ENCODE measurements around the gene METAP1D.

METAP1D gene

DNA sequence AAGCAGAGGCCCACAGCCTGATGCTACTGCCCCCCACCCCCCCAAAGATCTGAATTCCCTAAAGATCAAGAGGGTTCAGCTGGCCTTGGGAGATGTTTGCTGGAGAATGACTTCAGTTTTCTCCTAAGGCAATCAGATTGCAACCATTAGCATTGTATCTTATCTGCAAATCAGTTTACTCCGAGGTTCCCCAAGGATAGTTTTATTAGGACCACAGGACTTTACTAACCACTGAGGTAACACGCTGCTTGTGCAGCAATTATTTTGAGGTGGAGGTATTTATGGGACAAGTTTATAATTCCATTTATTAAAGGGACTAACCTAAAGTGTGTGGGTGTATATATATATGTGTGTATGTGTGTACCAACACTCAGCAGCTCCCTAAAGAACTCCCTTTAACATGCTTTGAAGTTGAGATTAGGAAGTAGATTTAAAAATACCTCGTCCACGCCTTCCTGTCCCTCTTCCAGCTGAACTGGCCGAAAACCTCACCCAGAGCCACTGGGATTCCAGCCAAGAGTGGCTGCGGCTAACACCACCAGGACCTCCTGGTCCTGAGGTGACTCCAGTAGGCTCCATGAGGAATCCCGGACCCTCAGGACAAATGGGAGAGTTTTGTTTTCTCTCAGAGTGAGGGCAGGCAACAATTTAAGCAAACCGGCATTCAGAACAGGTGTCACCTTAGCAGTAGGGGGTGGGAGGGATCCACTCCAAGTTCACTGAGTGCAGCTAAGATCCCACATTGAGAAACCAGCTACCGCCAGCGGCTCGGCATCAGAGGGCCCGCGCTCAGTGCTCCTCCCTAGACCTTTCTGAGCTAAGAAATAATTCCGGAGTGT, 82.6 kb downstream of the METAP1D start:
- DNase-seq: no peak

DNA sequence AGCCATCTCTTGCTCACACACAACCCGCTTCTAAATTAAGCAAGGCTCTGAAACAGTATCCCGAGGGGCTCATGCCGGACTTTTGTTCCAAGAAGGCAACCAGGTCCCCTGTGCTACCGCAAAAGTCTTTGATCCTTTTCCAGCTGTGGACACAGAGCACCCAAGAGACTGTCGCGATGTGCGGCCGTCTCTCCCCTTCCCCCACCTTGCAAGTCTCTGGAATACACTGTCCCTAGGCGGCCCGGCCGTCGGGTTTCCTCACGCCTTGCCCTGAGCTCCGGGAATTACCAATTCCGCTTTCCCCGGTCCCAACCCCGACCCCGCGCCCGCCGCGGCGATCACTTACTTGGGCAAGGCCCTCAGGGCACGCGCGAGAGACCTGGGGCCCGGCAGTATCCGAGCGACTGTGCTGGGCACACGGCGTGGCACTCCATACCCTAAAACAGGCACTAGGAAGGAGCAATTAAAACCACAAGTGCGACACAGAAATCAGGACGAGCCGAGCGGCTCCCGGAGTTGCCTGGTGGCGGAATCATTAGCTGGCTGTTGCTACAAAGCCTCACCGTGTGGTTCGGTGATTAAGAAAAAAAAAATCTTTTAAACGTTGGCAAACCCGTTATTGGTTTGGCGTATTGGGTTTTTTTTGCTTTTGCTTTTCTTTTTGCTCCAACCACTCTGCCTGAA, 83.3 kb downstream of the METAP1D start:
- DNase-seq: no peak

DNA sequence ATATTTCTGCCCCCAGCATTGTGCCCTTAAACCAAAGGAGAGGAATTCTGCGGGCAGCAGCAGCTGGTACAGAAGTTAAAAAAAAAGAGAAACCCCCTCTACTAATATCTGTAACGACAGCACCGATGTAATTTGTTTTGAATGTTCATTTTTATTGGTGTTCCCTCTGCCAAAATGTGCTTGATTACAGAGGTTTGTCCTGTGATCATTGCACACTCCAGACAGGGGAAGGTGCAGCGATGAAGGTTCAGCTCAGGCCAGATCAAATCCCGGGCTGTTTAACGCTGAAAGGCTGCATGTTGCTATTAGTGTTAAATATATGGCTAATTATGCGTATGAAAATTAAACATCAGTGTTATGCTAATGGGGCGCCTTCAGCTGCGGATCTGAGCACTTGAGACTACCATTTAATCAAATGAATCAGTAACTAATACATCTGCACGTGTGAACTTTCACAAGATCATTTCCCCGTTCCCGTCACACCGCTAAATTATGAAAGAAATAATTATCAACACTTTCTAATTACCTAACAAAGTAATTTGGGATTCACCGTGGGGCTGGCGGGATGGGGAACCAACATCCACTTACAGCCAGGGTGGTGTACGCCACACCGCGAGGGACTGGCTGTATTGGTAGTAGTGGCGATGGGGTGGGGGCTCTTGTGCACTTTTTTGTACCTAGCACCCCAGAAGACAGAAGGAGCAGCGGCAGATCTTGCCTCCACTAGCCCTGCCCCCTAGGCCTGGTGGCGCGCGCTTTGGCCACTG, 84.1 kb downstream of the METAP1D start:
- no peak for DNase-seq

DNA sequence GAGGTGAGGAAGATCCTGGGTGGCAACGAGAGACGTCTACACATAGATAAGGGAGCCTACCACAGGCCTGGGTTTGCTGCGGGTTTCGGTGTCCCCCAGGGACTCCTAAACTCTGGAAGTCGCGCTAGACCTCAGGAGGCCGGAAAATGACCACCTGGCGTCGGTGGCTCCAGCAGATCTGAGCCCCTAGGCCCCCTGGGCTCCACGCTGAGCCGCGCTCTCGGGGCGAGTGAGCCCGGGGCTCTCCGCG, 84.6 kb downstream of the METAP1D start:
- DNase-seq: no peak

DNA sequence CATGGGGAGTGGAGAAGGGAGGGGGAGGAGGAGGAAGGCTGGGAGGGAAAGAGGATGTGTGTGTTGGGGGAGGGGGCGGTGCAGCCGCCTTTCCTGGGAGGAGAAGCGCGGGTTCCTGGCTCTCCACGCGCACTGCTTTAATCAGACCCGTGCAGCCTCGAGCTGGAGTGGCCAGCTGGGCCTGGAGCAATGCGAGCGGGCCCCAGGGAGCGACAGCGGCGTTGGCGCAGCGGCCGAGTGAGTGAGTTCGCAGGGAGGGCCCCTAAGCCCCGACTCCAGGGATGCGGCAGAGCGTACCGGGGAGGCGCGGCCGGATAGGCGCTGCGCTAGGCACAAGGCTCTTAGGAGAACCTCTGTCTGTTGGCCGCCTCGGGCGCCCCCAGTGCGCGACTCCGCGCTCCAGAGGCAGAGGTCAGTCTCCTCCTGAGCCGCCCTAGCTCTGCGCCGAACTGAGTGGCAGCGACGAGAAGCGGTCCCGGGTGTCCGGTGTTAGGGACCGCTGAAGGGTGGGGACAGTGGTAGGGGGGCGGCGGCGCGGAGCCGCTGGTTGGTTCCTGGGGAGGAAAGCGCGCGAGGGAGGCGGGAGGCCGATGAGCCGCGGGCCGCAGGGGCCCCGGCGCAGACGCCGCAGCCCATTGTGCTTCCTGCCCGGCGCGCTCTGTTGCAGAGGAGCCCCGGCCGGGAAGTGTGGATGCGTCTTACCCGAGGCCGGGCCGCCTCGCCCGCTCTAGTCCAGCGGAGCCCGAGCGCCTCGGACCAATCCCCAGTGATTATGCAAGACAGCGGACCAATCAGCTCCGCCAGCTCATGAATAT, 85.1 kb downstream of the METAP1D start:
- DNase-seq: no peak

DNA sequence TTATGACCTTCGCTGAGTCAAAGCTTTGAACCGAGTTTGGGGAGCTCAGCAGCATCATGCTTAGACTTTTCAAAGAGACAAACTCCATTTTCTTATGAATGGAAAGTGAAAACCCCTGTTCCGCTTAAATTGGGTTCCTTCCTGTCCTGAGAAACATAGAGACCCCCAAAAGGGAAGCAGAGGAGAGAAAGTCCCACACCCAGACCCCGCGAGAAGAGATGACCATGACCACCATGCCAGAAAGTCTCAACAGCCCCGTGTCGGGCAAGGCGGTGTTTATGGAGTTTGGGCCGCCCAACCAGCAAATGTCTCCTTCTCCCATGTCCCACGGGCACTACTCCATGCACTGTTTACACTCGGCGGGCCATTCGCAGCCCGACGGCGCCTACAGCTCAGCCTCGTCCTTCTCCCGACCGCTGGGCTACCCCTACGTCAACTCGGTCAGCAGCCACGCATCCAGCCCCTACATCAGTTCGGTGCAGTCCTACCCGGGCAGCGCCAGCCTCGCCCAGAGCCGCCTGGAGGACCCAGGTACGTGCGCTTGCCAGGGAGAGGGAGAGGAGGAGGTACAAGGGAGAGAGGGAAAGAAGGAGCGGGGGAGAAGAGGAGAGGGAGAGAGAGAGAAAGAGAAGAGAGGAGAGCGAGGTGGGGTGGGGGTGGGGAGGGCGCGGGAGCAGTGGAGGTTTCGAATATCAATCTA, 85.9 kb downstream of the METAP1D start, which contains the start of gene DLX1:
Gene DLX1, plus strand, starts transcription at position 48 of the 700 bp plus-strand sequence. Its CDS starts 171 bp downstream, at position 219.
- DNase-seq: peak; percentile 67

DNA sequence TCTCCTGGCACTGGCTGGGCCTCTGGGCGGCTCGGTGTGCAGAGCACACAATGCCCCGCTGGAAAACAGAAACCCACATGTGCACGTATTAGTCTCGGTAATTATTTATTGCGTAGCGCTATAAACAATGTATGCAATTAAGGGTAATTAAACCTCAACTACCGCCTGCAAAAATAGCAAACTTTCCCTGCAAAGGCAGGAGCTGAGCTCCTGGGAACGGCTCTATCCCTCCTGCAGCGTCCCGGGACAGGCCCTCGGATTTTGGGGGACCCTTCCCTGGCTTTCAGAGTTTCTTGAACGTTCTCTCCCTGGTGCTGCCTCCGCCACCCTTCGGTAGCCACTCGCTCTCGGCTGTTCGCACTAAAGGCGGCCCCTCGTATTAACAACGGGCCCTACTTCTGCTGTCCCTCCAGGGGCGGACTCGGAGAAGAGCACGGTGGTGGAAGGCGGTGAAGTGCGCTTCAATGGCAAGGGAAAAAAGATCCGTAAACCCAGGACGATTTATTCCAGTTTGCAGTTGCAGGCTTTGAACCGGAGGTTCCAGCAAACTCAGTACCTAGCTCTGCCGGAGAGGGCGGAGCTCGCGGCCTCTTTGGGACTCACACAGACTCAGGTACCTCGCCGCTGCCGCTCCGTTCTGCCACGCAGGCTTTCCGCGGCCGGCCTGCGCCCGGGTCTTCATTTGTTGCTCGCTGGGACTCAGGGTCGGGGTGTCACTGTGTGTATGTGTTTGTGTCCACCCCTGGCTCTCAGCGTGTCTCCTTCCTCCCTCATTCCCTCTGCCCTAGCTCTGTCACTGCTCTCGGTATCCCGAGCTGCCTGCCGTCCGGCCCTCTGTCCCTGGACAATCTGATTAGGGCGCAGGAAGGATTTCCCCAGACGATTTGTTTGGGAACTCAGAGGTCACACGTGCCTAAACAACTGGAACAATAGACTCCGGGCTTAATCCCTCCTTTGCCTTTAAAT, 86.8 kb downstream of the METAP1D start:
- no peak for DNase-seq

DNA sequence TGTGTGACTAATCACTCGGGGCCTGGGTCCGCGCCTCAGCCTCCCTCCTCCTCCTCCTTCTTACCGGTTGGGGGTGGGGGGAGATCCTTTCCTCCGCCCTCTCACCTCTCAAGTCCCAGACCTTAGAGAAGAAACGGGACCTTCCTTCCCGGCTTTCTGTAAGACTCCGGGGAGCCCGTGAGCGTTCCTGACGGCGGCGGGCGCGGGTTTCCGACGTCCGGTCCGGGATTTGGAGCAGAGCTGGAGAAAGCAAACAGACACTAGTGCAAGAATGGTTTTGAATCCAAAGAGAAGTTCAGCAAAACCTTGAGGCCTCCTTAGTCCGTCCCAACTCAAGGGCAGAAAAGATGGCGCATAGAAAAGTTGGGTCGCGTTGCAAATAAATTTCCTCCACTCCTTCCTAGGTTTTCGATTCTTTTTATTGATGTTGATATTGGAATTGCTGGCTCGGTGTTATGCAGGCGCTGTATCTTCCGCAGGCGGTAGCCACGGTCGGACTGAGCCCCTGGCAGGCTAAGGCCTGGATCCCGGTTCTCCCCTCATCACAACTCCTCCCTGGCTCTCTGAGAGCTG, 87.5 kb downstream of the METAP1D start:
- DNase-seq: no peak

DNA sequence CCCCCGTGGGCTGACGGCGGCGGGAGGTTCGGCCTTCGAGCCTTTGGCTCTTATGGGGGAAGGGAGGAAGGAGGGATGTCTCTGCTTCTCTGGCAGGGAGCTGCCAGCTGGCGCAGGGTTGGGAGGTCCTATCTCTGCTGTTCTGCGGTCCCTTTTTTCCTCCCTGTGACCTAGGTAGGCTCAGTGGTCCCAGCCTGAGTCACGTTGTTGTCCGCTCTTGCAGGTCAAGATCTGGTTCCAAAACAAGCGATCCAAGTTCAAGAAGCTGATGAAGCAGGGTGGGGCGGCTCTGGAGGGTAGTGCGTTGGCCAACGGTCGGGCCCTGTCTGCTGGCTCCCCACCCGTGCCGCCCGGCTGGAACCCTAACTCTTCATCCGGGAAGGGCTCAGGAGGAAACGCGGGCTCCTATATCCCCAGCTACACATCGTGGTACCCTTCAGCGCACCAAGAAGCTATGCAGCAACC, 88.1 kb downstream of the METAP1D start:
- no peak for DNase-seq

DNA sequence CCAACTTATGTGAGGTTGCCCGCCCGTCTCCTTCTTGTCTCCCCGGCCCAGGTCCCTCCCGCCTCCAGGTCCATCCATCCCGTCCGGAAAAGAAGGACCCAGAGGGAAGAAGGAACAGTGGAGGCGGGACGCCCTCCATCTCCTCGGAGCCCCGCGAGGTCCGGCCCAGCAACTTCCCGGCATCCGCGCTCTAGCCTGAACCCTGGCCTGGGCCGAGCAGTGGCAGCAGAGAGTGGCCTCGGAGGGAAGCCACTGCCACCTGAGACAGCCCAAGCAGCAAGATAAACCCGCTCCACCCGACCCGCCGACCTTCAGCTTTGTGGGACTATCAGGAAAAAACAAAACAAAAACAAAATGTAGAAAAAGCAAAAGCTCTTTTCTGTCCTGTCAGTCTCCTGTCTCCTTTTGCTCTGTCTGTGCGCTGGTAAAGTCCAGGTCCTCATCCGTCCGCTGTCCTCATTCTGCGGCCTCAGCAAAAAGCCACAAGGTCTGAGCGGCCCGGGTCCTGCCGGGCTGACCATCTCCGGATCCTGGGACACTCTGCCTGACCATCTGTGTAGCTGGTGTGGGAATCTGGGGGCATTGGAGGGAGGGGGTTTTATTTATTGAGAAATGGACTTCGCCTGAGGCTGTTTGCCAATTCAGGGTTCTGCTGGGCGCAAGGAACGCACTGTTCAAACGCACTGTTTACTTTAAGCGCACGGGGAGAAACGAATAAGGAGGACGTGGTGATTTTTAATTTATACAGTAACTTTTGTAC, 88.7 kb downstream of the METAP1D start:
- DNase-seq: no peak

DNA sequence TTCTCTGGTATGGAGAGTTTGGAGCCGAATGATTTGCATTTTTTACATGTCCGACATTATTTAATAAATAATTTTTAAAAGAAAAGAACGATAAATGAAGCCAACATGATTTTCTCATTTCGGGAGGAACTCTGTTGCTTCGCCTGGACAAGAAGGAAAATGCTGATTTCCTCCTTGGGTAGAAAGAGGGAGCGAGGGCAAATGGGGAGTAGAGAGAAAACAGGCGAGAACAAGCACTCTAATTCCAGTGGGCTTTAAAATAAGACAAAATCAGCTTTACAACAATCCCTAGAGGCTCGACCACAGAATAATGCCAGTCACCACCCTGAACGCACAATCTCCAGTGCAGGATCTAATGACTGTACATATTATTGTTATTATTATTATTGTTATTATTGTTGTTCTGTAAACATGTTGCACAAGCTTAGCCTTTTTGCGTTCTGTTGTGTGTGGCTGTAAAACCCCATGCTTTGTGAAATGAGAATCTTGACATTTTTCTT, 89.3 kb downstream of the METAP1D start:
- DNase-seq: no peak

DNA sequence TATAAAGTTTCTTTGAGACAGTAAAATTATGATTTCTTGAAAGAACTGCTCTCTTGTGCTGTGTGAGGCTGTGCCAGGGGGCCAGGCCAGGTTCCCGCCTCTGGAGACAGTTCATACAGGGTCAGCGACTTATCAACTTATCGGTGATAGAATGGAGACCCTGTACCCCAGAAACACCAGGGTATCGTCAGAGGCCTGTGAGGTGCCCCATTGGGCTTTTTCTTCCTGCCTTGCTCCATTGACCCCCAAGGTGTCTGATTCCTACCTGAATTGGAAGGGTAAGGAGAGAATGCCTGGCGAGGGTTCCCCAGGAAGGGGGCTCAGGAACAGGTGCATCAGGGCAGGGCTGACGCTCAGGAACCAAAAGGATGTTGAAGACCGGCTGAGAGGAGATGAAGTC, 89.9 kb downstream of the METAP1D start:
- DNase-seq: no peak

DNA sequence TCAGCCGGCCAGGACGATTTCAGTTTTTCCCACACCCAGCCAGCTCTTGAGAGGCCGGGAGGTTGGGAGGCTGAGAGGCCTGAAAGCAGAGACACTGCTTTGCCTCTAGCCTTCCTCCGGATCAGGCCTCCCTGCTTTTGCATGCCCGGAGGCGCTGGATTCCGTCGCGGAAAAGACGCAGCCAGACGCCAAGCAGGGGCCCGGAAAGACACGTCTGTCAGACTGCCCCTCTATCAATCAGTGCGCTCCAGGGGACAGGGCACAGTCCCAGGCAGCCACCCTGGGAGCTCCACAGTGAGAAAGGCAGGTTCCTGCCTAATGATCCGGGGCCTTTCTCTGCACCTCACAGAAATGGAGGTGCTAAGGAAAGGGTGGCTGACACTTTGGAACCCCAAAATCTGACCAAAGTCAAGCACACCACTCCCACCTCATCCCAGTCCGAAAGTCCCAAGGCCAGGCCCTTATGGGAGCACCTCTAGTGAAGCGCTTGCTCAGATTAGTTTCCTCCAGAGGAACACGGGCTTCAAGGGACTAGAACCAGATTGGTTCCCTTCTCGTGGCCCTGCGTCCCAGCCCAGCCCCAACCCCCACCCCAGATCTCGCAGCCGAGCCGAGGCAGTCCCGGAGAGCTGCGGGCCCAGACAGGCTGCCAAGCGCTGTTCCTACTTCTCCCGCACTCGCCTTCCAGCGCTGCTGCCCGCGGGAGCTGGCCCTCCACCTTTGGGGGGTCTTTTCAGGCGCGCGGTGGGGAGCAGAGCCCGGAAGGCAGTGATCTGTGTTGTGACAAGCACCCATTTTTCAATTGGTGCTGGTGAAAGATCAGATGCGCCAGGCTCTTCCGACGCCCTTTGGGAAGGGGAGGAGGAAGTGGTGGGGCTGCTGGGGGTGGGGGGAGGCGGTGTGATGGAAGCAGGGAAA, 90.5 kb downstream of the METAP1D start:
- no peak for DNase-seq

DNA sequence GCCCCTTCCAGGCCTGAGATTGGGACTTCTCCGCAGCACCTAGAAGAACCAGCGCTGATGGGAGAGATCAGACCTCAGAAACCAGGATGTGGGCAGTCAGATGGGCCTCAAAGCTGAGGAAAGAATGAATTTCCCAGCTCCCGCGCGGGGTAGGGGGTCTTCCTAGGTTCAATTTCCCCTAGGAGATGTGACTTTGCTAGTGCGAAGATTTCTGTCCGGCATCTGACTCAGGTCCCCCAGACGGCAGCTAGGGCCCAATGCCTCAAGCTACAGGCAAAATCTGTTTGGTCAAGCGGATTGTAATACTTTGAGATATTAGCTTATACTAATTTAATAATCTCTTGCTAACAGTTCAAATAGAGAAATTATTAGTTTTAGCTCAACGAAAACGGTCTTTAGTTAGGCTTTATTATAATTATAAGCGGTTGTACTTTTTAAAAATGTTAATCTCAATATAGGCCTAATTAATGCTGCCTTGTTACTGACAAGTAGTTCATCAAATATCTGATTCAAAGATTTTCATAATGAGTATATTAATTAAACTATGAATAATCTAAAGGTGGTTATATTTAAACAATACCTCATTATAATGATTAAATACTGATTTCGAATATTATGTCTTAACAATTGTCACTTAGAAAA, 91.4 kb downstream of the METAP1D start:
- DNase-seq: no peak

DNA sequence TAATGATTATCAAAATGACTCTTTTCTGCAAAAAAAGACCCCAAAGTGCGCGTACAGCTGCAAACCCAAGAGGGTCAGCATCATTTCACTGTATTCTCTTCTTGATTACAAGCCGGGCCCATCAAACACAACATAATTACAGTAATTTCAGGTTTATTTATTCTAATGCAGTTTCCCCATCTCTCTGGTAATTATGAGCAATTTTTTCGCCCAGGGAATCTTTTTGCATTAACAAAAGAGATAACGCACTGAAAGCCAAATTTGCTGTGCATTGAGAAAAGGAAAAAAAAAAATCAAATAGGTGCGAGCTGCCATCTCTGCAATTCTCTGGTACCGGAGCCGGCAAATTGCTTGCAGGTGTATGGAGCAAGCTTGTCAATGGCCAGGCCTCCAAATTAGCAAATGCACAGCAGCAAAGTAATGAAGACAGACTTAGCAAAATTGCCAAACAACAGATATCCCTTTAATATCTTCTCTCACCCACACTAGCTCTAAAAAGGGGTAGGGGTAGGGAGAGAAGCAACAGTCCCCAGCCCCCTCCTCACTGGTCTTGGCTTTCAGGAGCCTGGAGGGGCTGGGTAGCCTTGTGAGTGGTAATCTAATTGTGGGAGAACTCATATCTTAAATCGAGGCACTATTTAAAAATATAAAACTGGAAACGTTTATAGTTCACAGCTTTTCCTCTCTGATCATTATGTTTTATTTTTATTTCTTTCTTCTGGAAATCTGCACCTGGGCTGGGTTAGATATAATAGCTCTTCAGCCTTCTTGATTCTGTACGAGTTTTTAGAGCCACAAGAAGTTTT, 92.2 kb downstream of the METAP1D start:
- DNase-seq: no peak

DNA sequence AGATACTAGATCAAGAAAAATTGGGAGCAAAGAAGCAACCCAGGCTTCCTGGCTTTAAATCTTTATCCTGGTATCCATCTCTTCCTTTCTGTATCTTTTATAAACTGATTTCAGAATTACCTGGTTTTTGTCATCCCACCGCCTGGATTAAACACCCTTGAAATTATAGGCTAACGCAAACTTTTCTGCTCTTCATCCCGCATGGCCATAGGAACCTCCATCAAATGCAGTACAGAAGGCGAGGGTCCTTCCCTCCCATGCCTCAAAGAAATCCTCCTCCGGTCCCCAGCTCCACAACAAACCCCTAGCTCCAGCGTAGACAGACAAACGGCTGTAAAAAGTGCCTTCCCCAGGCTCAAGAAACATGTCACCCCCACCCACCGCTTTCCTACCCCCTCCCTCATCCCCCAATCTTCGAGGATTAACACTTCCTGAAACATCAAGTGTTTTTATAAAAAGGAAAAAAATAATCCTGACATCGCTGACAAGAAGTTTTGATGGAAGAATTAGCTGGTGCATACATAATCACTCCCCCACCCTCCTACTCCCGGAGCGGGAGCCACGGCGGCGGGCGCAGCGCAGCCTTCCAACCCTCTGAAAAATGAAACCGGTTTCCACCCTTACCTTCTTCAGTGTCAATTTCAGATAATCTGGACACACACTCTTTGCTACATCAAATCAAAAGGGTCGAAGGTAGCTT, 93.1 kb downstream of the METAP1D start:
- no peak for DNase-seq
